GM21447 (cell line): Measurements from ENCODE around the gene MED9.

Source experiments
- ATAC-seq: cut with Tn5 transposase; IDR thresholded peaks from one replicate; pipeline ENCODE4 v1.9.1; 2021; ENCODE audit not compliant: unreplicated experiment

MED9 gene

DNA sequence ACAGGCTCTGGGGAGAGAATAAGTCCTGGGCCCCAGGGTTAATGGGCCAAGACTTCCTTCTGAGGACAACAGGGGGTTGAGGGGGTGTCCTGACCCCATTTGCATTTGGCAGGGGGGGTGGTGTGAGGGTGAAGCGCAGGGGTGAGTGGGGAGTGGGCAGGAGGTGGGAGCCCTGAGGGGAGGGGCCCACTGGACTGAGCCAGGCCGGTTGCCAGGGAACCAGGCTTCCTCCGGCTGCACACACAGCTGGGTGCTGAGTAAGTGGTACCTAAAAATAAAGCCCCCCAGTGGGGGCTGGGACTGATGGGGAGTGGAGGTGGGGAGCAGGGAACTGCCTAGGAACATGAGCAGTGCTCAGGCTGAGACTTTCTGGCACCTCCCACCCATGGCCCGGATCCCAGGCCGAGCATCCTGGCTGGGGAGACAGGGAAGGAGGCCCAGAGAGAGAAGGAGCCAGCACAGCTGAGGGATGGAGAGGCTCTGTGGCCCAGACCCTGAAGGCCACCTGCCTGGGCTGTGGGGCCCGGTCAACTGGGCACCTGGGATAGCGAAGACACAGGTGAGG lies 26.8 kb downstream of the MED9 start:
- ATAC-seq: no peak

GRCh38 chr17:17504341-17505140 lies 27.7 kb downstream of the MED9 start:
- no peak for ATAC-seq

DNA sequence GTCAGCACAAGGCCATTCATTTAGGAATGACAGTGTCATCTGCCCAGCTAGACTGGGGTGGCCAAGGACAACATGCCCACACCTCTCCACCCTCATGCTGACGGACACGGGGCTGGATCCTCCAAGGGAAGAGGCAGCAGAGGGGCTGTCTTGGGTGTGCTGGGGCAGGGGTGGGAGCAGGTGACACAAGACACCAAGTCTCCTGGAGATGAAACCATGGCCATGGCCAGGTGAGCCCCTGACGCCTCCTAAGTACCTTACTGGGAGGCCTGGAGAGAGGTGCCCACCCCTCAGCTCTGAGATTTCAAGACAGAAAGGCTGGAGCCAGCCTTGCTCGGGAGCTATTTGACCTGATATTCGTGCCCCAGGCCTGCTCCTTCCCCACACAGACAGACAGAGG lies 28.4 kb downstream of the MED9 start:
- no peak for ATAC-seq

- ATAC-seq: no peak
These were observed 28.9 kb downstream of the MED9 start for GRCh38 chr17:17505610-17506171.

DNA sequence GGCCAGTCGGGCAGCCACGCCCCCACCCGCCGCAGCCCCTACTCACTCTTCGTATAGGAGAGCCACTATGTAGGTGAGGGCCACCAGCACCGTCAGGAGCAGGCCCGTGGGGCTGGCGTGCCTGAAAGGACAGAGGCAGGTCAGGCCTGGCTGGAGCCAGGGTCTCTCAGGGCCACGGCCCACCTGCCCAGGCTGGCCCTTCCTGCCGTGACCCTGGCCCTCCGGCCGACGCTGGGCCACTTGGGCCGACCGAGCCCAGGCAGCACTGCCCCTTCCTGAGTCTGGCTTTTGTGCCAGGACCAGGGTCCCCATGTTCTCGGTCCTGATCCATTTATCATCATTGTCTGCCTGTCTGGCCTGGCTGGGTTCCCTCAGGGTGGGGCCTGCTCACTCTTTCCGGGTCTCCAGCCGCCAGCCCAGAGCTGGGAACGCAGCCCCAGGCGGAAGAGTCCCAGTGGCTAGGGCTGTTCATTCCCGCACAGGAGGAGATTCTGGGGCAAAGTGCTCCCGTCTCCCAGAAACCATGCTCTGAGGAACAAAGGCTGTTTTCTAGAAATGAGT lies 29.5 kb downstream of the MED9 start:
- no peak for ATAC-seq

DNA sequence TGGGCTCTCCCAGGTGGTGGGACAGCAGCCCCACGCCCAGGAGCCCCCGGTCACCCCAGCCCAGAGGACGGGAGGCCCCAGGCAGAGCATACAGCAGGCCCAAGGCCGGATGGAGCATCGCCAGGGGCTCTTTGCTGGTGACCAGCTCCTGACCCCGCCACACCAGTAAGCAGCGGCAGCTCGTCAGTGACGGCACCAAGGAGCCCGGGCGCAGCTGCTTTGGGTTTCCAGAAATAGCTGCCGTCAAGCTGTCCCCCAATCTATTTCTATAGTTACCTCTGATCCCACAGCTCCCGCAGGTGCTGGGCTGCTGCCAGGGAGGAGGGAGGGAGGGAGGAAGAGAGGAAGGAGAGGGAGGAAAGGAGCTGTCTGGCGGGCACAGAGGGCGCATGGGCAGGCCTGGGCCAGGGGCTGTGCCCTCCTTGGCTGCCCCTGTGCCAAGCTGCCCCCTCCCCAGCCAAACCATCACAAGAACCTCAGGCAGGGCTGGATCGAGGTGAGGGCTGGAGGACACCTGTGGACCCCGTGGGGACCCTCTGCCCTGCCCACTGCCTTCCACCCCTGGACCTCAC lies 30.2 kb downstream of the MED9 start:
- ATAC-seq: no peak

- no peak for ATAC-seq
These were observed 30.7 kb downstream of the MED9 start for GRCh38 chr17:17507465-17508011.

- no peak for ATAC-seq
These were observed 31.3 kb downstream of the MED9 start for GRCh38 chr17:17508019-17508535.

DNA sequence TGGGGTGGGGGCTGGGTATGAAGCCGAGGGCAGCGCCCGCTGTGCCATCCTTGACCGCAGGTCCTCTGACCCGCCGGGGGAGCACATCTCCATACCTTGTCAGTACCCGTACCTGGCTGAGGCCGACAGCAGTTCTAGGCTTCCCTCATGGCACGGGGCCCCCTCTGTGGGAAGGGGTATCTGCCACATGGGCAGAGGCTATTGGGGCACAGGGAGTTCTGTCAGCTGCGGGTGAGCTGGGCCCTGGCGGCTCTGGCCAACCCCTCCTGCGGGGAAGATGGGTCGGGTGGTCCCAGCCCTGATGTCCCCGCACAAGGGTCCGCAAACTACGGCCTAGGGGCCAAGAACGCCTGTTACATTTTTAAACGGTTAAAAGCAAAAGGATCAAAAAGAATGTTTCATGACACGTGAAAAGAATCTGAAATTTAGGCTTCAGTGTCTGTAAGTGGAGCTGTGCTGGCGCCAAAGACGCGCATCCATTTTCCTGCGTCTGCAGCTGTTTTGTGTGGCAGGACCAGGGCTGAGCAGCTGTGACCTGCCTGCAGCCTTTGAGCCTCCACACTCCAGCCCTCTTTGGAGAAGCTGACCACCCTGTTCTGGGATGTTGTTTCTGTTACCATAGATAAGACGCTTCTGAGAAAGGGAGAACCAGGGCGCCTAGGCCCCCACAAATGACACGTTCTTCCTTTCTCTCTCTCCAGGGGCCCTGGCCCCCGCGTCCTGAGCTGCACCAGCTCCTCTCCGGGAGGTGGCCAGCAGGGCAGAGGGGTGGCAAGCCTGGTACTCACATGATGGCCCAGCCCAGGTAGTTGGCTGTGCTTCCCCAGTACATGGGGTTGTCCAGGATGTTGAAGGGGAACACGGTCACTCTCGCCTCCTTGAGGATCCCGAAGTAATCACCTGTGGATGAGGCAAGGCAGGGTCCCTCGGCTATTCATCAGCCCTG lies 32.1 kb downstream of the MED9 start:
- ATAC-seq: no peak

DNA sequence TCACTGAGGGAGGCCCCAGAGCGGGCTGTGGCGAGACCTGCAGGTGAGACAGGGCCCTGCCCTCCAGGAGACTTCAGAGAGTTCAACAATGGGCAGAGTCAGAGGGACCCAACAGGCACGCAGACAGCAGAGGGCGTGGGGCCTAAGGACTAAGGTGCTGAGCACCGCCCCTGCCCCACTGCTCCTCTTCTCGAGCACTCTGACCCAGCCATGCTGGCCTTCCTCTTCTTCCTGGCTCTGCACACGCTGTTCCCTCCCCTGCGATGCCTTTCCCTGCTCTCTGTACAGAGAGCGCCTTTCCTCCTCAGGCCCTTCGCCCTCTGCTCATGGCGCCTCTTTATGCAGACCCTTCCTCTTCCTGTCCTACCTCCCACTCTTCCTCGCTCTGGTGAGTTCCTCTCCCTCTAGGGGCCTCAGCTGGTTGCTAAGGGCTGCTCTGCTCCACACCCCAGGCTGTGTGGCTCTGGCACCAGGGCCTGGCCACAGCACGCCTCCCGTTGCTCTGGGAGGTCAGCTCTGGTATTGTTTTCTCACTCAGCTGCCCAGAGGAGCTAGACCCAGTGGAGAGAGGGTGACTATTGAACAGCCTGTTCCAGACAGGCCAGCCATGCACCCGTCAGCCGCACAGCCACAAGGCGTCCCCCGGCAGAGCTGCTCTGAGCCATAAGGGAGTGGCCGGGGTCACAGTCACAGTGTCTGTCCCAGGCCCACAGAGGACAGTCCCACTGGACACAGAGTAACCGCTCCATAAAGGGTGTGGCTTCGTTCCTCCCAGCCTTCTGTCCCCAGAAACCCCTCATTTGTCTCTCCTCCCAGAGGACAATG lies 33.0 kb downstream of the MED9 start:
- ATAC-seq: no peak

- ATAC-seq: no peak
These were observed 33.9 kb downstream of the MED9 start for GRCh38 chr17:17510456-17511292.

DNA sequence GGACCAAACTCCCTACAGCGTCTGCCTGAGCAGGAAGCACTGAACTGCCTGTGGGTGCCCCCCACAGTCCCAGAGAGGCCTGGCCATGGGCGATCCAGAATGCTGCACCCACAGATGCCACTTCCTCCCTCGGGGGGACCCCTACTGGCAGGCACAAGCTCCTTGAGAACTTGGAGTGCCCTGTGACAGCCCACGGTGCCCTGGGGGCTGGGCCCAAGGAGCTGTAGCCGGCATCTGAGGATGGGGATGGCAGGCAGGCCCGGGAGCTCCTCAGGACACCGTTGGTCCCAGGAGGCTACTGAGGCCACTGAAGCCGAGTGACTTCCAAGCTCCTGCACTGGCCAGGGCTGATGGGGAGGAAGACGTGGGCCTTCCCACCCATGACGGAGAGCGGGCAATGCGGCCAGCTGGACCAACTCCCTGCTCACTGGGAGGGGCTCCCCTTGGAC lies 34.5 kb downstream of the MED9 start:
- no peak for ATAC-seq

DNA sequence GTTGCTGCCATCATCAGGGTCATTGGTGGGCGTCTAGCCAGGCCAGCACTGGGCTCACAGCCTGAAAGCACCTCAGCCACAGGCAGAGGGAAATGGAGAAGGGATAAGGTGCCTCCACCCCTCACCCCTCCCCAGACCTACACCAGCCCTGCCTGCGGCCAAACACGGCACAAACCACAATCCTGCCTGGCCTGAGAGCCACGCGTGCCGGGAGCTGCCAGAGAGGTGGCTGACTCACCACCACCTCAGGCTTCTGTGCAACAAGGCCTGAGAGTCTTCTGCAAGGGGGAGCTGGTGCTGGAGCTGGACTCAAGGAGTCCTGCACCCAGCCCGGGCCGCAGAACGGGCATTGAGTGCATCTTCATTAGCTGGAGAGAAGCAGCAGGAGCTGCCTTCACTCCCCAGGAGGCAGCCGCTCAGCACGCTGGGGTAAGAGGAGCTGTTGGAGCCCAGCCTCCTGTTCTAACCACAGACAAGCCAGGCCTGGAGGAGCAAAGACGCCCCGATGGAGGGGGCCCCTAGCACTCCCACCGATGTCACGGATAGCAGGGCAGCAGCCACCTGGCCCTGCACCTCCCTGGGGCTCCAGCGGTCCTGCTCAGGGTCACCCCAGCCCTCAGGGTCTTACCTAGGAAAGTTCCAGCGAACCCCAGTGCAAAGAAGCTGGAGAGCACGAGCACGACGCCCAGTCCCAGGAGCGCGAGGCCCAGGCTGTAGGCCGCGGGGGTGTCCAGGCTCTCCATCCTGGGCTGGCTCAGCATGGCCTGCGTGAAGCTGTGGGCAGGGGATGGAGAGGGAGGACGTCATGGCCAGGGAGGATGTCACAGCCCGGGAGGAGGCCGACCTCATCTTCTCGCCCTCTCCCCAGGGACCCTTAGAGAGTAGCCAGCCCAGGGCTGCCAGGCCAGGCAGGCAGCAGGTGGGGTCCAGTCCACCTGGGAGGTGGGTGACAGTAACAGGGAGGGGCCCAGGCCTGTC lies 35.4 kb downstream of the MED9 start:
- ATAC-seq: no peak

DNA sequence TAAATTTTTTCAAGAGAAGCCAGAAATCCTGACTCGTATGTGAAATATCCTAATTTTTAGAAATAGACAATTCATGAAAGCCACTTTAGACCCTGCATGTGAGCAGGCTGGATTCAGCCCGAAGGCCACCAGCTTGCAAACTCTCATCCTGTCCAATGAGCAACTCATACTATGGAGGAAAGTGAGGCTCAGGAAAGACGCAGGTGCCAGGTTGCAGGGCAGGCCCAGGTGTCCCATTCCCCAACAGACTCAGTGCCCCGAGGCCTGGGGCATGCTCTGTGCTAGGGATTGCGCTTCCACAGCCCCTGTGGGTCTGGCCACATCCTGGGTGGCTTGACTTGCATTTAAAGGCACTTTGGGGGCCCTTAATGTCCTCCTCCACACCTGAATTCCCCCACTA lies 36.1 kb downstream of the MED9 start:
- no peak for ATAC-seq

DNA sequence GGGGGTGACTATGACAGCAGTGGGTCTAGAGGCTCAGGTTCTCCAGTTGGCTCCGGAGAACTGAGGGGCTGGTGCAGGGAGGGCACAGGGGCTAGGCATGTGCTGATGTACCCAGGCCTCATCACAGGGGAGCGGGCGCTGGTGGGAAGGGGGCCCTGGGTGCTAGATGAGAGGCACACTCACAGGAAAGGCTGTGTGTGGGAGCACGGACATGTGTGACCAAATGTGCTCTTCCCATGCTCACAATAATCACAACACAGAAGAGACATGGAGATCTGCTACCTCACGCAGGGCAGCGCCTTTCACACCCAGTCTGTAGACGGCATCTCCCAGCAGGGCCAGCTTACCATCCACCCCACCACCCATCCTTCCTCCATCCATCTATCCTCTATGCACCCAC lies 36.8 kb downstream of the MED9 start:
- ATAC-seq: no peak

DNA sequence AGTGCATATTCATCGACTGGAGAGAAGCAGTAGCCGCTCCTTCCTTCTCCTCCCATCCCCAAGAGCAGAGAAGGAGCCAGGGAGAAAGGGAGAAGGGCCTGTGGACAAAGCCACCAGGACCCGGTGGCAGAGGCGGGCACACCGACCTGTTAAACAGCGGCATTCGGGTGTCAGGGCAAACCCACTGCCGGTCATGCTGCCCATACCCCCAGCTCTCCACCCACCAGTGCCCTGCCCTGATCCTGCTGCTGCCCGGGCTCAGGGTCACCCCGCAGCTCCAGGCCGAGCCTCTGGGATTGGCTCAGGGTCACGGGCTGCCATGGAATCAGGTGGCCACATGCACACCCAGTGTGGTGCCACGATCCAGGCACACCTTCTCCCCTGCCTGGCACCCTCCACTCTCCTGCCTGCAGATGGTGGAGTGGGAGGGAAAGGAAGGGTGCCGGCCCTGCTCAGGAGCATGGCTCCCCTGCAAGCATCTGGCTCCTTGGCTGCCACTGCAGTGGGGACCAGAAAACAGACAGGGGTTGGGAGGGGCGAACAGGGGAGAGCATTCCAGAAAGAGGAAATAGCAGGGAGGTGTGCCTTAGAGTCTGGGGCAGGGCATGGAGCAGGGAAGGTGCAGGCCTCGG lies 37.7 kb downstream of the MED9 start:
- no peak for ATAC-seq
